Right kidney (tissue), 1 donor: ENCODE measurements around the gene KLHL26.

Experiments
- DNase-seq: peaks from one replicate; pipeline ENCODE4 v3.0.0-alpha.2; 2016

The KLHL26 gene

DNA sequence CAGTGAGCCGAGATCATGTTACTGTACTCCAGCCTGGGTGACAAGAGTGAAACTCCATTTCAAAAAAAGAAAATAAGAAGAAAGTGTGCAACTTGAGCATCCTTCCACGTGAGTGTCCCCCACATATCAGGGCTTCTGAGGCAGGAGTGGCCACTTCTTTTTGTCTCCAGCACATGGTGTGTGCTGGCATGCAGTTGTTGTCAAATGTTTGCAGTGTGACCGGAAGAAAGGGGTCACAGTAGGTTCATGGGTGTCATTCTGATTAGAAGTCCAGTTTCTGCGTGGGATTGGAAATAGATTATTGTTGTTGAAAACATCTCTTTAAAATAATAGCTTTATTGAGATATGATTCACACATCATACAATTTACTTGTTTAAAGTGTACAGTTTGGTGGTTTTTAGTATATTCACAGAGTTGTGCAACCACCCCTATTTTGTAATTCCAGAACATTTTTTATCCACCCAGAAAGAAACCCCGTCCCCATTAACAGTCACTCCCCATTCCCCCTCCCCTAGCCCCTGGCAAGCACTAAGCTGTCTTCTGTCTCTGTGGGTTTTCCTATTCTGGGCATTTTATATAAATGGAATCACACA lies 48.9 kb downstream of the KLHL26 start:
- no peak for DNase-seq

DNA sequence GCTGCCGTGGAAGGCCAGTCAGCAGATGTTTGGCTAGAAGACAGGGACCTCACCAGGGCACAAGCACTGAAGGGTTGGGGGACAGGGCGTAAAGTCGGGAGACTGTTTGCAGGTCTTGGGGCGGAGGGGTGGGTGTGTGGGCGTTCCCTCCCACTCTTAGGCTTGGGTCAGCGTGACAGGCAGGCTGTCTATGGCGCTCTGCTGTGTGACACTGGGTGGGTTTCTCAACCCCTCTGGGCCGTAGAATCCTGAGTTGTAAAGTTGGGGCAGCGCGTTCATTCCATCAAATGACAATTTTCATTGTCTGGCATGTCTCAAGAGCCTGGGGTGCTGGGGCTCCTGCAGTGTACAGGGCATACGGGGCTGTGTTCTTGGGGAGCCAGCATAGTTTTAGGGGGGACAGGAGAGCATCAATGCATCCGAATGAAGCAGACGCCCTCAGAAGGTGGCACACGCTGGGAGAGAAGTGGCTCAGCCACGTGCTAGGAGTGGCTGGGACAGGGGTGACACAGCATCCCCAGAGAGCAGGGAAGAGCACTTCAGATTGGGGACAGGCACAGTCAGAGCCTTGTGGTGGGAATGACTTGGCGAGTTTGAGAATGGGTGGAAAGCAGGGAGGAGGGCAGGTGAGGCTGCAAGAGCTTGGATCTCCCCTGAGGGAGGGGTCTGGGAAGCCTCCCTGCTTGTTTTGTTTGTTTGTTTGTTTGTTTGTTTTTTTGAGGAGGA lies 51.1 kb downstream of the KLHL26 start:
- no peak for DNase-seq

DNA sequence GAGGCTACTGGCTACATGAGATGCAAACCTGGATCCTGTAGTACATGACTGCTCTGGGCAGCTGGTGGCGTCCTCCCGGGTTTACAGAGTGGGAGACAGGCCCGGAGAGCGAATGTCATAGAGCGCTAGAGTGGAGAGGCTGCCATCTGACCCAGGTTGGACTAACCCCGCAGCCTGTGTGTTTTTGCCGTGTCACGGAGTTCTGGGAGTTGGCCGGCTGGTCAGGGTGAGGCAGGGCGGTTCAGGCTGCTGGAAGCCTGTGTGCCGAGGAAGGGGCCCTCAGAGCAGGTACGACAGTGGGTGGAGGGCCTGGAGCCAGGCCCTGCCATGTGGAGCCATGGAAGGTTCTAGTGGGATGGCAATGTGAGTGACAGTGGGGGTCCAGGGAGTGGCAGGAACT lies 59.2 kb downstream of the KLHL26 start:
- no peak for DNase-seq

DNA sequence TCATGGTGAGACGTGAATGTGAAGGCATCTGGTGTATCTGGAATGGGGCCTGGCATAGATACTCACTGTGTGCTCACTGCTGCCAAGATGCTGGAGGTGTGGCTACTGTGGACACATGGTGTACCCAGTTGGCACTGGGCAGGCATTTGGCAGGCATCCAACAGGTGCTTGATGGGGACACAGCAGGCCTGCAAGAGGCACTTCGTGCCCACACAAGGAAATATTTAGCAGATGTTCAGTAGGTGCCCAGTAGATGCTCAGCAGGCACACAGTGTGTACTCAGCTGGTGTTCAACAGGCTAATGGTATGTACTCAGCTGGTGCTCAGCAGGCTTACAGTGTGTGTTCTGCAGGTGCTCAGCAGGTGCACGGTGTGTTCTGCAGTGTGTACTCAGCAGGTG lies 60.9 kb downstream of the KLHL26 start:
- no peak for DNase-seq

DNA sequence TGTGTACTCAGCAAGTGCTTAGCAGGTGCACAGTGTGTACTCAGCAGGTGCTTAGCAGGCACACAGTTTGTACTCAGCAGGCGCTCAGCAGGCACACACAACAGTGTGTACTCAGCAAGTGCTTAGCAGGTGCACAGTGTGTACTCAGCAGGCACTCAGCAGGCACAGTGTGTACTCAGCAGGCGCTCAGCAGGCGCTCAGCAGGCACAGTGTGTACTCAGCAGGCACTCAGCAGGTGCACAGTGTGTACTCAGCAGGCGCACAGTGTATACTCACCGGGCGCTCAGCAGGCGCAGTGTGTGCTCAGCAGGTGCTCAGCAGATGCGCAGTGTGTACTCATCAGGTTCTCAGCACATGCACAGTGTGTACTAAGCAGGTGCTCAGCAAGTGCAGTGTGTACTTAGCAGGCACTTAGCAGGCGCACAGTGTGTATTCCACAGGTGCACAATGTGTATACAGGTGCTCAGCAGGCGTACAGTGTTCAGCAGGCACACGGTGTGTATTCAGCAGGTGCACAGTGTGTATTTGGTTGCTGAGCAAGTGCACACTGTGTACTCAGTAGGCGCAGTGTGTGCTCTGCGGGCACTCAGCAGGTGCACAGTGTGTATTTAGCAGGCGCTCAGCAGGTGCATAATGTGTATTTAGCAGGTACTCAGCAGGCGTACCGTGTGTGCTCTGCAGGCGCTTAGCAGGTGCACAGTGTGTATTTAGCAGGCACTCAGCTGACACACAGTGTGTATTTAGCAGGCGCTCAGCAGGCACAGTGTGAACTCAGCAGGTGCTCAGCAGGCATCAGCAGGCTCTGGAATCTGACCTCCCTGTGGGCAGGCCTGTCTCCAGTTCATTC lies 61.7 kb downstream of the KLHL26 start:
- DNase-seq: no peak

DNA sequence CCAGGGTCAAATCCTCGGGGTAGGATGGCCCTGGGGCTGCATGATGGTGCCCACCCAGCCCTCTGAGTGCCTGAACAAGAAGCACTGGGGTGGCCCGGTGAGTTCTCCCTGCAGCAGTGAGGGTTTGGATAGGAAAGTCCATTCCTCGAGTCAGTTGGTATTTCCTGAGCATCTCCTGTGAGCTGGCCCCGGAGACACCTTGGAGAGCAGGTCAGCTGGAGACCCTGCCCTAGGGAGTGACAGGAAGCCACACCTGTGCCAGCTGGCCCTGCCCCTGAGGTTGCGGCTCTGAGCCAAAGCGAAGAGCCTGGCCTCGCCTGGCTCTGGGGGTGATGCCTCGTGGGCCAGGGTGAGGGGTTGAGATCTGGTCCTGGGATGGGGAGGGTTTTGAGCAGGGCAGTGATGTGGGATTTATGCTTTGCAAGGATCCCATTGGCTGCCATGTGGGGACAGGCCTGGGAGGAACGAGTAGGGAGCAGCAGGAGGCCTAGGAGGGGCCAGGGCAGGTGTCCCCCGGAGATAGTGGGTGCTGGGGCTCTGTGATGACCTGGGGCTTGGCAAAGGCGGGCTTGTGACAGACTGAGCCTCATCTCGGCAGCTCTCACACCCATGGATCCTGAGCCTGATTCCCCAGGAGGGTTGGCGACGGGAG lies 62.7 kb downstream of the KLHL26 start:
- no peak for DNase-seq

DNA sequence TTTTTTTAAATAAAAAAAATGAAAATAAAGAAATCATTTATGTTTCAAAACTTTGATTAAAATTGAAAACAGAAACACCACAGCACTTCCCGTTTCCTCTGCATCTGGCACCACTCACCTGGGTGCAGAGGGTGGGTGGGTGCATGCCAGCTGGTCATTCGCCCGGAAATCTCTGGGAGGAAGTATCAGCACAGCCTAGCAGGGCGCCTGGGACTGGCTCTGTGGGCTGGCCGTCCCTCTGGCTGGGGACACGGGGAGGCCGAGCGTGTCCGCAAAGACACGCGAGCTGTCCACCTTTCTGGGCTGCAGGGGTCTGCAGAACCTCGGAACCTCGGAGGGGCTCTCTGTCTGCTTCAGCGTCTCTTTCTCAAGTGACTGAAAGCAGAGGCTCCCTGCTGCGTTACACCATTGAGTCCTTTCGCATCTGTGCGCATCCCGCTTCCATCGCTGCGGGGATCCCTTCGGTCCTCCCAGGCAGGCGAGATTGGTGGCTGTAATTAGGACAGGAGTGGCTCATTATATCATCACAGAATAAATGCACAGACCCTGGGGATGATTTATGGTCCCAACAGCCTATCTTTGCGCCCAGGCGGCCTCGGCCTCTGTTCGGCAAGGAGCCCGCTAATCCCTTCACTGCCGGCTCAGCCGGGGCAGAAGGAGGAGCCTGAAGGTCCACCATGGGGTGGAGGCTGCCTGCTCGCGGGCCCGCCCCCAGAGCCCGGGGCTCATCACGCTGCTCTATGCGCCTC lies 63.8 kb downstream of the KLHL26 start:
- DNase-seq: peak; percentile 84

DNA sequence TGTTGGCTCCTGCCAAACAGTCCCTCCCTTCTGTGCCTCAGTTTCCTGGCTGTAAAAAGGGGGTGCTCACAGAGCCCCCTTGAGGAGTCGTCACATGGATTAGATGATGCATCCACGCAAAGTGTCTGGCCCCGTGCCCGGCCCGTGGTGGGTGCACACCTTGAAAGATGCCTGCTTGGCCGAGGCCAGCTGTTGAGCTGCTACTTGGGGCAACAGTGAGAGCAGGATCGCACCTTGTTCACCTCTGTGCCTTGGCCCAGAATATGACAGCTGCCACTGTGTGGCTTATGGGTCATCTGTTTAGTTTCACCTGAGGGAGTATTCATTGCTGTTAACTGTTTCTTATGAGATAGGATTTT lies 64.4 kb downstream of the KLHL26 start:
- no peak for DNase-seq

DNA sequence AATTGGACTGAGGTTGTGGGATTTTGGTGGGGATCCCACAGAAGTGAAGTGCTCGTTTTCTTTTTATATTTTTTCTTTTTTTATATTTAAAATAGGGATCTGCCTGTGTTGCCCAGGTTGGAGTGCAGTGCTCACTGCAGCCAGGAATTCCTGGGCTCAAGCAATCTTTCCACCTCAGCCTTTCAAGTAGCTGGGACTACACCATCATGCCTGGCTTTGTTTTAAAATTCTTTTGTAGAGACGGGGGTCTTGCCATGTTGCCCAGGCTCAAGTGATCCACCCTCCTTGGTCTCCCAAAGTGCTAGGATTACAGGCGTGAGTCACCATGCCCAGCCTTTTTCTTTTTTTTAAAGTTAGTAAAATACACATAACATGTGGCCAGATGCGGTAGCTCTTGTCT lies 67.2 kb downstream of the KLHL26 start:
- DNase-seq: no peak

DNA sequence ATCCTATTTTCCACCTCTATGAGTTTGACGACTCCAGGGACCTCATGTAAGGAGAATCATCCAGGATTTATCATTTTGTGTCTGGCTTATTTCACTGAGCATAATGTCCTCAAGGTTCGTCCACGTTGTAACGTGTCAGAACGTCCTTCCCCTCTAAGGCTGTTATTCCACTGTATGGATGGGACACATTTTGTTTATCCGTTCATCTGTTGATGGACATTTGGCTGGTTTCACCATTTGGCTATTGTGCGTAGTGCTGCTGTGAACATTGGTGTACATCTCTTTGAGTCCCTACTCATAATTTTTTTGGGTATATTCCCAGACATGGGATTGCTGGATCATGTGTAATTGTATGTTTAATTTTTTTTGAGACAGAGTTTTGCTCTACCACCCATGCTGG lies 68.1 kb downstream of the KLHL26 start:
- no peak for DNase-seq

DNA sequence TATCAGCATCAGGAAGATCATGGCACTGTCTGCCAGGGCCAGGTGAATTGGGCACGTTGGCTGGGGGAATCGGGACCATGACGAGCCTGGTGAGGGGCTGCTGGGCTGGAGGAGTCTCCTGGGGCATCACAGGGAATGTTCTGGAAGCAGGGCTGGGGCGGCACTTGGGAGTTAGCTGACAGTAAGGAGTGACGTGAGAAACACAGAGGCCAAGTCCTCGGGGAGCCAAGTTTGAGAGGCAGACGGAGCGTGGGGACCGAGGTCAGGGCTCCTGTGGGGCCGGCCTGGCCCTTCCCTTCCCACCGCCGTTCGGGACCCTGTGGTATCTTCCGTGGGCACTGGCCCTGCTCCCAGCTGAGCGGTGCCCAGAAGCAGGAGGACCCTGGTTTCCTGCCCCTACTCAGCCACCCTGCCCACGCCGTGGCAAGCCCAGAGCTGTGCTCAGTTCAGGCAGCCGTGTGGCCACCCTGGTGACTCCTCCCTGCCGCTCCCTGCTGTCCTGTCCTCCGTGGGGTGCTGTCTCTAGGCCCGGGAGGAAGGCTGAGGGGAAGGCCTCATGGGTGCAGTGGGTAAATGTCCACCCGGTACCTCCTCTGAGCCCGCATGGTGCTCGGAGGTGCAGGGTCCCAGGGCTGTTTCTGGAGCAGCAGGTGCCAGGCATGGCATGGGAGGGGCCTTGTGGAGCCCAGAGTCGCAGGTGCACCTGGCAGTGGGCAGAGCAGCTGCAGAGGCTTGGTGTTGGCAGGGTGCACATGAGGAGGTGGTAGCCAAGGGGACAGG lies 71.8 kb downstream of the KLHL26 start:
- DNase-seq: no peak

DNA sequence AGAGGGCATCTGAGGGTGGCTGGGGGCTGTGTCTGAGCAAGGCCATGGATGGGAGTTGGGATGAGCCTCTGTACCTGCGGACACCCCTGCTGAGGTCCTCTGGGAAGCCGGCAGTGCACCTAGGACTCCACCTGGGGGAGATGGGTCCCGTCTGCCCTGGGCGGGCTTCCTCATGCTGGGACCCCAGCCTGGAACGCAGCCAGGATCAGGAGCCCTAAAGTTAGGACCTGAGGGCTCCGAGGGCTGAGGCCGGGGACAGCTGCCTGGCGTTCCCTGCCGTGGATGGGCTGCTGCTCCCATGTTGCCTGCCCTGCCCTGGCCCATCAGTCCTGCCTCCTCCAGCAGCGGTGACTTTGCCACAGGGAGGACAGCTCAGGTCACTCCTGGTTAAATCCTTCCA lies 72.7 kb downstream of the KLHL26 start:
- no peak for DNase-seq

DNA sequence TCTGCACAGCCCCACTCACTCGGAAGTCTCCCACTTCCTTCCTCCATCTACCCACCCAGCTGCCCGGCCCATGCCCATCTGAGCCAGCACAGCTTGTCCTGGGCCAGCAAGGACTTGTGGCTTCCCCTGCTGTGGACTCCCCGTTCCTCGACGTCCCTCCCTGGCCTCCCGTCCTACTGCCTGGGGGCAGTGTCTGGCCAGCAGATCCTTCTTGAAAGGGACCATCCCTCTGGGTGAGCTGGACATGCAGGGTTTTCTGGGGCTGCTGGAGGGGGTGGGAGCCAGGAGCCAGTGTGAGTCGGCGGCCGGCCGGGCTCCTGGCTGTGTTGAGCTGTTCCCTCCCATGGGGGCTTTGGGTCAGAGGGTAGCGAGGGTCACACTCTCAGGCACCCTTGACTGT lies 73.4 kb downstream of the KLHL26 start:
- DNase-seq: no peak

DNA sequence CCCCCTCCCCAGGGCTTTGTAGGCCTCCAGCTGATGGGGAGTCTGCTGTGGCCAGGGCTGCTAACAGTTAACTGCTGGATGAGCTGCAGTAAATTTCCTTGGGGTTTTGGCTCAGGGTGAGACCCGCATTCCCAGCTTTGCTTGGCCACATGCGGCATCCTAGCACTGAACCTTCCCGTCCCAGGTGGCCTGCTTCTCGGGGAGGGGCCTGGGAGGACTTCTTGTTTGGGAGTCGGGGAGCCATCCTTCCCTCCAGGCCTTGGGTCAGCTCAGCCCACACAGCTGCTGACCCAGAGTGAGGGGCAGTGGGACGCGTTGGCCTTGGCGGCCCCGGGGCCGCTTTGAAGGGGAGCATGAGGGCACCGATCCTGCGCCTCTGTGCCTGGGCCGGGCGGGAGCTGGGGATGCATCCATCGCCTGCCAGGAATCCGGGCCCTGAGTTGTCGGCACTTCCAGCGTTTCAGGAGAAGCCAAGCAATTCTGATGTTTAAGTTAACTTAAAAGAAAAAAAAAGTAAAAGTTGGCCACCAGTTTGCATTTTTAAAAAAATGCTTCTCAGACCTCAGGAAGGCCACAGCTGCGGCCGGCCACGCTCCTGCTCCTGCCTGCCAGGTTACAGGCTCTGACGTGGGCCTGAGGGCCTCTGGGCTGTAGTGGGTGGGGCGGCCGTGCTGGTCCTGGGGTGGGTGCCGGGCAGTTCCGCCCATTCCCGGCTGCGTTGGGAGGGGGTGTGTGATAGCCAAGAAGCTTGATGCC lies 74.3 kb downstream of the KLHL26 start:
- DNase-seq: no peak

DNA sequence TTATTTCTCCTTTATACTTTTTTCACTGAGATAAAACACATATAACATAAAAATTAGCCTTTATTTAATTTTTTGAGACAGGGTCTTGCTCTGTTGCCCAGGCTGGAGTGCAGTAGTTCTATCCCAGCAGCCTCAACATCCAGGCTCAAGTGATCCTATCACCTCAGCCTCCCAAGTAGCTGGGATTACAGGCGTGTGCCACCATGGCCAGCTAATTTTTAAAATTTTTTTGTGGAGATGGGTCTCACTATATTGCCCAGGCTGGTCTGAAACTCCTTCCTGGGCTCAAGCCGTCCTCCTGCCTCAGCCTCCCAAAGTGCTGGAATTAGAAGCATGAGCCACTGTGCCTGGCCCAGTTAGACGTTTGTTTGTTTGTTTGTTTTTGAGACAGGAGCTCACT lies 75.1 kb downstream of the KLHL26 start:
- no peak for DNase-seq

DNA sequence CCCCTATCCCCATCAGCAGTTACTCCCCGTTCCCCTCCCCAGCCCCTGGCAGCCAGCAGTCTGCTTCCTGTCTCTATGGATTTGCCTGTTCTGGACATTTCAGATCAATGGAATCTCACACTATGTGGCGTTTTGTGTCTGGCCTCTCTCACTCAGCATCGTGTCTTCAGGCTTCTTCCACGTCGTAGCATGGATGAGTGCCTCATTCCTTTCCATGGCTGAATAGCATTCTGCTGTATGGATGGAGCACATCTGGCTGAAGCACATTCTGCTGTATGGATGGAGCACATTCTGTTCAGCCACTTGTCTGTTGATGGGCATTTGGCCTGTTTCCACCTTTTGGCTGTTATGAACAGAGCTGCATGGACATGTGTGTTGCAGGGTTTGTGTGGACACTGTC lies 76.2 kb downstream of the KLHL26 start:
- DNase-seq: no peak

DNA sequence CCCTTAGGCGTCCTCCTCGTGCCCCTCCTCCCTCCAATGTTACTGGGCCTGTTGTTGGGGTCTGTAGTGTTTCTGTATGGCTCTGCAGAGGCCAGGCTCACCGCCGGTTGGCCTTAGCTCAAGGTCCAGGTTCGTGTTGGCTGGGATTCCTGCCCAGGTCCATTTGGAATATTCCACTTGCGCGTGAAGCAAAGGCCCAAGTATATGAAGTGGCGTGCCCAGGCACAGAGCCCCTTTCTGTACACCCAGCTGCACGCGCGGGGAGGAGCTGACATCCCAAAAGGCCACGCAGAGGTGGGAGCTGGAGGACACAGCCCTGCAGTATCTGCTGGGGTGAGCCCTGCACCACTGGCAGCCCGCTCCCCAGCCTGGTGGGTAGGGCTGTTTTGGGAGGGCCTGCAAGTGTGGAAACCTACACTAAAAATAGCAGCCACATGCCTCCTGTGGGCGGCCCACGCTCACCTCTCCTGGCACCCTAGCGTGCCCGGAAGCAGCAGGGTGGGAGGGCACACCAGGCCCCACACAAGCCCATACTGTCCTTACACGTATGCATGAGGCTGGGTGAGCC lies 76.8 kb downstream of the KLHL26 start:
- no peak for DNase-seq

DNA sequence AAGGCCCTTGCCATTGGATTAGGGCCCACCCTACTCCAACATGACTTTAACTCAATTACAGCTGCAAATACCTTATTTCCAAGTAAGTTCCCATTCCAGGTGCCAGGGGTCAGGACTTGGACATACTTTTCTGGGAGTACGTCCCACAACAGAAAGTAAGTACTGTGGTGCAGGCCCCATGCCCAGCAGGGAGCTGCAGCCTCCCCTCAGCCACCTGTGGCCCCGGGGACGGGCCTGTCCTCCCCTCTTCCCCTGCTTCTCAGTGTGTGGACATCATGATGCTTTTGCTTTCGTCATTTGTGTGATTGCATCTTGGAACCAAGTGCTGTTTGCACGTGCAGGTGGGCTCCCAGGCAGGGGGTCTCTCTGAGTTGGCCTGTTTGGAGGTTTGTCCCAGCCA lies 78.6 kb downstream of the KLHL26 start:
- no peak for DNase-seq

DNA sequence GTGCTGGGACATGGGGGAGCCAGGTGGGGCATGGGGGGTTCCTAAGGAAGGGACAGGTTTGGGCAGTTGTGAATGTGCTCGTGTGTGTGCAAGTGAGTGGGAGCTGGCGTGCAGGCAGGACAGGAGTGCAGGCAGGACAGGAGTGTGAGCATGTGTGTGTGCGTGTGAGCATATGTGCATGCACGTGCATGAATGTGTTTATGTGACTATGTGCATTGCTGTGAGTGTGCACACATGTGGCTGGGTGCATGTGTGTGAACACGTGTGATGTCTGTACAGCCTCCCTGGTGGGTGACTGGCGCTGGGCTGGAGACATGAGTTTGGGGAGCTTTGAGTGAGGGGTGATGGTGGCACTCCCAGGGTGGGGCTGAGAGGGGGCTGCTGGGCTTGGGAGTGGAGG lies 80.0 kb downstream of the KLHL26 start:
- DNase-seq: no peak

DNA sequence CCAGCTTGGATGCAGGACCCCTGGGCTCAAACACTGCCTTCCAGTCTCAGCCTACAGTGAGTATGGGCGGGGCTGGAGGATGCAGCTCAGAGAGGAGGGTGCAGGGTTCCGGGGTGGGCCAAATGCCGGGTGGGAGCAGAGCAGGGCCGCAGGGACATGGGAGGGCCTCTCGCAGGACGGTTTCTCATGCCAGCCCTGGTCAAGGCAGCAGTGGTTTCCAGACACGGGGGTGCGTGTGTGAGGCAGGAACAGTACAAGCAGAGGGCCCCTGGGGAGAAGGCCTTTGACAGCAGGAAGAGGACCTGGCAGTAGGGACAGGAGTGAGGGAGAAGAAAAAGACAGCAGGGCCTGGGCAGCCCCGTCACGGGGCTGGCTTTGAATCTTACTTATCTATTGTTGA lies 80.8 kb downstream of the KLHL26 start:
- no peak for DNase-seq
